DND-41 (cell line): ENCODE results near the gene MTSS2.

Experiments
- CTCF ChIP-seq: IDR thresholded peaks from 2 replicates; pipeline ENCODE4 v1.5.1; 2012; ENCODE audit warnings: borderline replicate concordance, low read length, moderate library complexity, mild to moderate bottlenecking; ENCODE audit not compliant: poor library complexity, severe bottlenecking; ENCODE audit errors: extremely low read depth
- EZH2 ChIP-seq: IDR thresholded peaks from 3 replicates; pipeline ENCODE4 v1.6.1; 2012; ENCODE audit warnings: borderline replicate concordance, low read depth, mild to moderate bottlenecking, moderate library complexity, low read length, inconsistent platforms; ENCODE audit not compliant: severe bottlenecking

- TF ChIP-seq CTCF (no peak), EZH2 (no peak)
Measured at GRCh38 chr16:70694868-70695218, 9.0 kb upstream of the MTSS2 start.
